Stimulated activated CD8-positive, alpha-beta memory T cell treated with anti-CD3 and anti-CD28 coated beads, Interleukin-12 subunit alpha, Interleukin-12 subunit beta, amount 100 ng/mL, for 1 hour (primary cell): ENCODE results near the gene PMEL.
A peak's percentile ranks its signal among the peaks of the same experiment; 100 is the strongest.
"Not testable (repeated sequence)": the region's sequence is repeated elsewhere in the genome, so short reads cannot be mapped to it uniquely, and the experiment has no call there.

Source experiments
- DNase-seq: peaks from one replicate; pipeline ENCODE4 v3.0.0-alpha.2; 2020; ENCODE audit warnings: low read depth

Gene PMEL

DNA sequence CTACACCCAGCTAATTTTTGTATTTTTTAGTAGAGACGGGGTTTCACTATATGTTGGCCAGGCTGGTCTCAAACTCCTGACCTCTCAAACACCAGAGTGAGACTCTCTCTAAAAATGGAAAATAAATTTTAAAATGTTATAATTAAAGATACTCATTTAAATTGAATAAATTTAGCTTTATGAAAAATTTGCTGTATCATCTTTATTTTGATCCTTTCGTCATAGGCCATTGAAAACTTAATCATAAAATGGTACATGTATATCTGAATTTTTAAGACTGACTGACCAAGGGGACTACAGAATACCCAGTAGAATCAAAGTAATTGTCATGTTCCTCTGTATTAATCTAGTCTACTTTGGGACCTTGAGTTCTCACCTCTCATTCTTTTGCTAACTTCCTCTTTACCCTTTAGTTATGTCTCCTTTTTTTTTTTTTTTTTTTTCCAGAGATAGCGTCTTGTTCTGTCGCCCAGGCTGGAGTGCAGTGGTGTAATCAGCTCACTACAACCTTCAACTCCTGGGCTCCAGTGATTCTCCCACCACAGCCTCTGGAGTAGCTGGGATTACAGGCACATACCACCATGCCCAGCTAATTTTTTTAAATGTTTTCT lies 17.5 kb upstream of the PMEL start:
- no peak for DNase-seq

DNA sequence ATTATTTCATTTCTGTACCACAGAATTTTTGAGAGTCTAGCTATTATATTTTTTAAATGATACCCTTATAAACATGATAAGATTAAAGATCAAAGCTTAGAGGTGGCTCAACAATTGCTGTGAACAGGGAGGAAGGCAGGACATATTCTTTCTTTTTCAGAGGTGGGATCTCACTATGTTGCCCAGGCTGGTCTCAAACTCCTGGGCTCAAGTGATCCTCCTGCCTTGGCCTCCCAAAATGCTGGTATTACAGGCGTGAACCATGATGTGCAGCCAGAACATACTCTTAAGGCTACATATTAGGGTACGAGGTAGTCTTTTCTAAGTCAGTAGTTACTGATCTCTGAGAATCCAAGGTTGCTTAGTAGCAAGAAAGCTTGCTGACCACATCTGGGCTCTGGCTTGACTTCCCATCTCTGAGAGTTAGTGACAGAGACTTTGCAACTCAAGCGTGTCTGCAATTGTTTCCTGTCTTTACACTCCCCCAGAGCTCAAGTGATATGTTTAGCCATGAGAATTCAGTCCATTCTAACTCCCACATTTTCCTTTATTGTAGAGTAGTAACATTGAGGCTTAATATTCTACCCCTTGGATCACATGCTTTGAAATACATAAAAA lies 16.6 kb upstream of the PMEL start:
- DNase-seq: no peak

- not testable (repeated sequence) for DNase-seq
Observed at GRCh38 chr12:55981882-55982281, 16.0 kb upstream of the PMEL start.

- no peak for DNase-seq
Observed at GRCh38 chr12:55979069-55979468, 13.2 kb upstream of the PMEL start.

GRCh38 chr12:55978393-55978792 lies 12.6 kb upstream of the PMEL start:
- no peak for DNase-seq

DNA sequence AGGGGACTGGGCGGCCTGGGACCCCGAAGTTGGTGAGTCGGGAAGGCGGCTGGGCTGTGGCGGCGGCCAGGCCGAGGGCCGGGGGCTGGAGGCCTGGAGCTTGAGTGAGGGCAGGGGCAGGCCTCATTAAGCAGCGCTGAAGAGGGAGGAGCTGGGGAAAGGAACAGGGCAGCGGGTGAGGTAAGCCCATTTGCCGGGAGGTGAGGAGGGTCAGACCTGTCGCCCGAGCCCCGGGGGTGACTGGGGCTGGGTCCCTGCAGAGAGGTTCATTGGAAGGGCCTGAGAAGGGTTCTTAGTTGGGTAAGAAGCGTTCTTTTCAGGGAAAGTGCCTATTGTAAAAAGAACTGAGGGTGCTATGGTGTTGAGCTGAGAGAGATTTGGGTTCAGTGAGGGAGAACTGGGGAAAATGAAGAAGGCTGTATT lies 8.5 kb upstream of the PMEL start:
- DNase-seq: no peak

GRCh38 chr12:55973599-55974307 lies 7.9 kb upstream of the PMEL start, which contains the start of gene RAB5B:
Gene RAB5B (plus strand): TSS chr12:55974078. CDS start chr12:55986961, 12,883 bp downstream.
- DNase-seq: peak; percentile 96

DNA sequence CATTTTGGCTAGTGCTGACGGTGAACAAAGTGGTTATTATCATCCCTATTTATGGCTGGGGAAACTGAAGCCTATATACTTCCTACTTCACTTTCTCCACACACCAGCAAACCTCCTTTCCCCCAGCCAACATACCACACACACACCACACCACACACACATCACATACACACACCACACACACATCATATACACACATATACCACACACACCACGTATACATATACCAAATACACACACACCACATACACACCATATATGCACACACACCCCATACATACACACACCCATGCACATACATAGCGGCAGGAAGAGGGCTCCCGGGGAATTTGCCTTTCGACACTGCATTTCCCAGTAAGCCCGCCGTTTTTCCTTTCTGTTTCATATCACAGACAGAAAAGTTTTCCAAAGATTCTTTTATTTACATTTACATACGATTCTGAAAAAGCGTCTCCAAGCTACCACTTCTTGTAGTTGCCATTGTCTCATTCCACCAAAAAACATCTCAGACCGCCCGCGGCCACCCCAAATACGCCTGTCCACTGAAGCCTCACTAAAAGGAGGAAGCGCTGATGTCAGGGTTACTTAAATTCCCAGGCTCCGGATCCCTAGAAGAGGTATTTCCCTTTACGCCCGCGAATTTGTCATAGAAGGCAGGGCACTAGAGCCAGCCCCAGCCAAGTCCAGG lies 7.2 kb upstream of the PMEL start:
- no peak for DNase-seq

GRCh38 chr12:55972456-55972855 lies 6.6 kb upstream of the PMEL start:
- DNase-seq: no peak

DNA sequence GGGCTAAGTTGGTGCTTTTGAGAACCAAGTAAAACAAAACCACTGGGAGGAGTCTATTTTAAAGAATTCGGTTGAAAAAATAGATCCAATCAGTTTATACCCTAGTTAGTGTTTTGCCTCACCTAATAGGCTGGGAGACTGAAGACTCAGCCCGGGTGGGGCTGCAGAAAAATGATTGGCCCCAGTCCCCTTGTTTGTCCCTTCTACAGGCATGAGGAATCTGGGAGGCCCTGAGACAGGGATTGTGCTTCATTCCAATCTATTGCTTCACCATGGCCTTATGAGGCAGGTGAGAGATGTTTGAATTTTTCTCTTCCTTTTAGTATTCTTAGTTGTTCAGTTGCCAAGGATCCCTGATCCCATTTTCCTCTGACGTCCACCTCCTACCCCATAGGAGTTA lies 6.2 kb upstream of the PMEL start:
- no peak for DNase-seq

DNA sequence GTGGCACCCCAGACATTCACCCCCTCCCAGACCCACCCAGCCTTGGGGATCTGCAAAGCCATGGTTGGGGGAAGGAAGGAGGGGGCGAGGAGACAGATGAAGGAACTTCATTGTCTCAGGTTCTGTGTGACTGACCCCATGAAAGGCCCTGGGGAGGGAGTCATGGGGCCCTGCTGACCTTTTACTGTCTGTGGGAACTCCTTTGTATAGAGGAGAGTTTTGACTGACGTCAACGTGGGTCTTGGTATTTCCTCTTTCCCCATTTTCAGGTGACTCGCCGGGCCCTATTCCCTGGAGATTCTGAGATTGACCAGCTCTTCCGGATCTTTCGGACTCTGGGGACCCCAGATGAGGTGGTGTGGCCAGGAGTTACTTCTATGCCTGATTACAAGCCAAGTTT lies 4.9 kb upstream of the PMEL start:
- no peak for DNase-seq

- no peak for DNase-seq
Observed at GRCh38 chr12:55969356-55969755, 3.5 kb upstream of the PMEL start.

- DNase-seq: peak; percentile 88
Observed at GRCh38 chr12:55966408-55967281, 803 bp upstream of the PMEL start, which contains the start of gene CDK2. Gene CDK2 (plus strand): TSS chr12:55966830. CDS start chr12:55967009, 179 bp downstream.

GRCh38 chr12:55965240-55965639 lies 602 bp downstream of the PMEL start:
- DNase-seq: no peak

DNA sequence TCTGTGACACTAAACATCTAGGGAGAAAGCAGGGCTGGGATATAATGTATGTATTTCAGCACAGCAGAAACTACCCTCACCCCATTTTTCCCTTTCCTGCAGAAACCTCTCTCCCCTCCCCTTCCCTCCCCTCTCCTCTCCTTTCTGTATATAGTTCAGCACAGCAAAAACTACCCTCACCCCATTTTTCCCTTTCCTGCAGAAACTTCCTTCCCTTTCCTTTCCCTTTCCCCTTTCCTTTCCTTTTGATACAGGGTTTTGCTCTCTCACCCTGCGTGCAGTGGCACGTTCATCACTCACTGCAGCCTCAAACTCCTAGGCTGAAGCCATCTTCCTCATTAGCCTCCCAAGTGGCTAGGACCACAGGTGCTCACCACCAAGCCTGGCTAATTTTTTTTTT lies 2.1 kb downstream of the PMEL start:
- DNase-seq: no peak

GRCh38 chr12:55957106-55957859 lies 8.6 kb downstream of the PMEL start:
- DNase-seq: no peak

- DNase-seq: peak; percentile 30
Observed at GRCh38 chr12:55955800-55956508, 9.9 kb downstream of the PMEL start.

- no peak for DNase-seq
Observed at GRCh38 chr12:55955344-55955743, 10.5 kb downstream of the PMEL start.

- no peak for DNase-seq
Observed at GRCh38 chr12:55946553-55946952, 19.3 kb downstream of the PMEL start.

GRCh38 chr12:55942577-55943136 lies 23.2 kb downstream of the PMEL start:
- no peak for DNase-seq
